Spinal cord (tissue), 10 donors: ENCODE data around the gene RBPMS2. TPM values are rescaled to one million over a fixed set of nuclear protein-coding genes. Genes with fewer than 3 reads are reported as not detected.

Source experiments
- DNase-seq, 6 donors: peaks; one replicate each; pipeline versions ENCODE4 v3.0.0 to v3.0.0-alpha.2; 2013 to 2015; ENCODE audit warnings: low spot score in 6 of 6, low read depth in 4 of 6
- H3K27ac ChIP-seq: one replicate; pipeline ENCODE4 v1.5.1; 2013; ENCODE audit warnings: low read depth, low read length, control low read depth
- H3K27me3 ChIP-seq: one replicate; pipeline ENCODE4 v1.6.1; 2013; ENCODE audit warnings: low read length; ENCODE audit not compliant: control insufficient read depth, insufficient read depth
- H3K36me3 ChIP-seq: one replicate; pipeline ENCODE4 v1.6.1; 2013; ENCODE audit warnings: low read length; ENCODE audit not compliant: control insufficient read depth, insufficient read depth
- H3K4me1 ChIP-seq: one replicate; pipeline ENCODE4 v1.6.1; 2013; ENCODE audit warnings: low read length; ENCODE audit not compliant: control insufficient read depth, insufficient read depth
- H3K4me3 ChIP-seq: one replicate; pipeline ENCODE4 v1.5.1; 2013; ENCODE audit warnings: low read depth, low read length, control low read depth
- H3K9me3 ChIP-seq: one replicate; pipeline ENCODE4 v1.6.1; 2013; ENCODE audit warnings: low read length; ENCODE audit not compliant: control insufficient read depth, insufficient read depth
- WGBS: methylation state at CpG from one replicate; pipeline ENCODE4 v1.1.5; 2013; ENCODE audit warnings: missing lambda C conversion rate; ENCODE audit not compliant: insufficient coverage; 5-methylcytosine and 5-hydroxymethylcytosine counted together
- polyA plus RNA-seq, 2 donors: library from polyadenylated mRNA; unstranded; fragments of 120-200 nt; gene quantifications; one replicate each; pipeline ENCODE4 v1.2.1, GENCODE V29; 2013; ENCODE audit not compliant: insufficient read length in 2 of 2
- total RNA-seq, 2 donors: library from RNA; depleted of rRNA in 1 of 2; stranded (reverse); fragments of 120-200 nt in 1 of 2; fragments of >200 nt in 1 of 2; gene quantifications; one replicate each; pipeline versions ENCODE4 v1.2.3 to v1.2.4, GENCODE V29; 2013 to 2014
- donor health status: healthy.

The RBPMS2 gene
- total and polyA plus RNA-seq, 4 donors, result 0.30 to 6.3 (median 2.6) TPM

- Histone ChIP-seq H3K27ac (no peak overlapping the region), H3K27me3 (no peaks in the 10 kb centered on the region), H3K4me1 (no peaks in the 10 kb centered on the region), H3K9me3 (no peaks in the 10 kb centered on the region), H3K4me3 (no peak overlapping the region), H3K36me3 (no peaks in the 10 kb centered on the region)
- 75% methylated on average over 1 of the region's 3 CpGs for WGBS
- DNase-seq, result no peak
These were observed 16.9 kb upstream of the RBPMS2 start for GRCh38 chr15:64792282-64792681.

GRCh38 chr15:64791401-64791800 is 16.0 kb upstream of the RBPMS2 start:
- no peaks in the 10 kb centered on the region for H3K27me3 ChIP-seq
- WGBS, result 75% methylated on average over 1 of the region's 4 CpGs
- no peak overlapping the region for H3K27ac ChIP-seq
- H3K9me3 ChIP-seq, result no peaks in the 10 kb centered on the region
- DNase-seq, result no peak
- no peak overlapping the region for H3K4me3 ChIP-seq
- no peaks in the 10 kb centered on the region for H3K4me1 ChIP-seq
- H3K36me3 ChIP-seq, result no peaks in the 10 kb centered on the region

- WGBS, result 85% methylated on average over 4 of the region's 4 CpGs
- Histone ChIP-seq H3K4me3 (no peak overlapping the region), H3K27me3 (peaks cover 4% of the 10 kb centered on the region), H3K36me3 (no peaks in the 10 kb centered on the region), H3K27ac (no peak overlapping the region), H3K4me1 (no peaks in the 10 kb centered on the region), H3K9me3 (no peaks in the 10 kb centered on the region)
- DNase-seq, result no peak
These were observed 8.4 kb upstream of the RBPMS2 start for GRCh38 chr15:64783796-64784195.

- WGBS, result 70% methylated on average over 5 of the region's 5 CpGs
- H3K9me3 ChIP-seq, result no peaks in the 10 kb centered on the region
- no peak for DNase-seq
- no peaks in the 10 kb centered on the region for H3K36me3 ChIP-seq
- no peak overlapping the region for H3K4me3 ChIP-seq
- peaks cover 7% of the 10 kb centered on the region for H3K27me3 ChIP-seq
- no peak overlapping the region for H3K27ac ChIP-seq
- no peaks in the 10 kb centered on the region for H3K4me1 ChIP-seq
These were observed 7.4 kb upstream of the RBPMS2 start for GRCh38 chr15:64782751-64783150.

- peaks cover 20% of the 10 kb centered on the region for H3K27me3 ChIP-seq
- no peak overlapping the region for H3K4me3 ChIP-seq
- no peak overlapping the region for H3K27ac ChIP-seq
- WGBS, result 87% methylated on average over 6 of the region's 6 CpGs
- H3K36me3 ChIP-seq, result no peaks in the 10 kb centered on the region
- H3K4me1 ChIP-seq, result peaks cover 5% of the 10 kb centered on the region
- no peak for DNase-seq
- H3K9me3 ChIP-seq, result no peaks in the 10 kb centered on the region
These were observed 5.9 kb upstream of the RBPMS2 start for GRCh38 chr15:64781299-64781698.

- H3K27ac ChIP-seq, result no peak overlapping the region
- peaks cover 24% of the 10 kb centered on the region for H3K27me3 ChIP-seq
- H3K9me3 ChIP-seq, result no peaks in the 10 kb centered on the region
- H3K4me3 ChIP-seq, result no peak overlapping the region
- no peak for DNase-seq
- WGBS, result 92% methylated on average over 2 of the region's 8 CpGs
- peaks cover 10% of the 10 kb centered on the region for H3K4me1 ChIP-seq
- H3K36me3 ChIP-seq, result no peaks in the 10 kb centered on the region
These were observed 5.3 kb upstream of the RBPMS2 start for GRCh38 chr15:64780600-64781156.

GRCh38 chr15:64779630-64780029 is 4.2 kb upstream of the RBPMS2 start:
- H3K4me3 ChIP-seq, result no peak overlapping the region
- no peak for DNase-seq
- no peaks in the 10 kb centered on the region for H3K36me3 ChIP-seq
- H3K9me3 ChIP-seq, result no peaks in the 10 kb centered on the region
- peaks cover 10% of the 10 kb centered on the region for H3K4me1 ChIP-seq
- no CpG with 5 or more reads among the region's 1 CpG for WGBS
- H3K27ac ChIP-seq, result no peak overlapping the region
- H3K27me3 ChIP-seq, result peaks cover 24% of the 10 kb centered on the region

GRCh38 chr15:64779024-64779423 is 3.6 kb upstream of the RBPMS2 start:
- WGBS, result 64% methylated on average over 2 of the region's 2 CpGs
- Histone ChIP-seq H3K4me1 (peaks cover 14% of the 10 kb centered on the region), H3K36me3 (no peaks in the 10 kb centered on the region), H3K9me3 (no peaks in the 10 kb centered on the region), H3K27ac (no peak overlapping the region), H3K27me3 (peaks cover 26% of the 10 kb centered on the region), H3K4me3 (no peak overlapping the region)
- no peak for DNase-seq

GRCh38 chr15:64776402-64776786 is 1.0 kb upstream of the RBPMS2 start:
- DNase-seq, result no peak
- Histone ChIP-seq H3K9me3 (no peaks in the 10 kb centered on the region), H3K4me3 (peak overlapping the region; percentile 41), H3K27me3 (peaks cover 28% of the 10 kb centered on the region), H3K36me3 (no peaks in the 10 kb centered on the region), H3K4me1 (peaks cover 14% of the 10 kb centered on the region), H3K27ac (no peak overlapping the region)
- 13% methylated on average over 21 of the region's 25 CpGs for WGBS

GRCh38 chr15:64774629-64775493 is 528 bp downstream of the RBPMS2 start:
- peaks cover 28% of the 10 kb centered on the region for H3K27me3 ChIP-seq
- H3K4me1 ChIP-seq, result peaks cover 14% of the 10 kb centered on the region
- peak overlapping the region; percentile 15 for H3K27ac ChIP-seq
- no peaks in the 10 kb centered on the region for H3K36me3 ChIP-seq
- 2% methylated on average over 103 of the region's 115 CpGs for WGBS
- H3K9me3 ChIP-seq, result no peaks in the 10 kb centered on the region
- no peak overlapping the region for H3K4me3 ChIP-seq
- peak in 2 of 6 donors; percentile 7 to 46 for DNase-seq
